Stimulated activated CD8-positive, alpha-beta memory T cell treated with anti-CD3 and anti-CD28 coated beads, Interleukin-7, amount 100 ng/mL, for 4 hours (primary cell): ENCODE results near the gene CACNA1C.

ENCODE experiments used
- DNase-seq, 2 donors: peaks; one replicate each; pipeline ENCODE4 v3.0.0-alpha.2; 2020; ENCODE audit warnings: low read depth in 2 of 2

CACNA1C gene

GRCh38 chr12:2619136-2619535 lies 566.3 kb downstream of the CACNA1C start:
- DNase-seq = no peak

- no peak for DNase-seq
Measured at GRCh38 chr12:2622460-2622859, 569.7 kb downstream of the CACNA1C start.

- no peak for DNase-seq
Measured at GRCh38 chr12:2623472-2623871, 570.7 kb downstream of the CACNA1C start.

GRCh38 chr12:2624543-2625288 lies 571.9 kb downstream of the CACNA1C start:
- no peak for DNase-seq

- no peak for DNase-seq
Measured at GRCh38 chr12:2625289-2625612, 572.5 kb downstream of the CACNA1C start.

- DNase-seq = no peak
Measured at GRCh38 chr12:2627076-2627834, 574.5 kb downstream of the CACNA1C start.

GRCh38 chr12:2627835-2628191 lies 575.0 kb downstream of the CACNA1C start:
- DNase-seq = no peak

GRCh38 chr12:2628401-2628800 lies 575.6 kb downstream of the CACNA1C start:
- DNase-seq = no peak

- DNase-seq = no peak
Measured at GRCh38 chr12:2629051-2629450, 576.3 kb downstream of the CACNA1C start.

GRCh38 chr12:2631653-2632350 lies 579.0 kb downstream of the CACNA1C start:
- DNase-seq = no peak

GRCh38 chr12:2633176-2633824 lies 580.5 kb downstream of the CACNA1C start:
- no peak for DNase-seq

GRCh38 chr12:2633825-2634200 lies 581.0 kb downstream of the CACNA1C start:
- DNase-seq = no peak

- DNase-seq = no peak
Measured at GRCh38 chr12:2634471-2634870, 581.7 kb downstream of the CACNA1C start.

GRCh38 chr12:2636741-2637340 lies 584.1 kb downstream of the CACNA1C start:
- DNase-seq = no peak

- DNase-seq = no peak
Measured at GRCh38 chr12:2637371-2637770, 584.6 kb downstream of the CACNA1C start.

GRCh38 chr12:2638273-2639019 lies 585.7 kb downstream of the CACNA1C start:
- no peak for DNase-seq

- no peak for DNase-seq
Measured at GRCh38 chr12:2639020-2639298, 586.2 kb downstream of the CACNA1C start.

GRCh38 chr12:2640281-2640680 lies 587.5 kb downstream of the CACNA1C start:
- no peak for DNase-seq

GRCh38 chr12:2640709-2641108 lies 587.9 kb downstream of the CACNA1C start:
- no peak for DNase-seq

GRCh38 chr12:2641207-2641606 lies 588.4 kb downstream of the CACNA1C start:
- DNase-seq = no peak

GRCh38 chr12:2641761-2642160 lies 589.0 kb downstream of the CACNA1C start:
- DNase-seq = no peak
